Thyroid gland (tissue), 4 donors: ENCODE results near the gene RFPL2. TPM values are rescaled to one million over a fixed set of nuclear protein-coding genes. Genes with fewer than 3 reads are reported as not detected.

ENCODE experiments used
- DNase-seq, 2 donors: peaks; one replicate each; pipeline ENCODE4 v3.0.0-alpha.2; 2019
- H3K27ac ChIP-seq, 3 donors: fragments of 200-600 bp; sonication (generic); 1 replicate in 2 of 3; 2 replicates in 1 of 3; pipeline ENCODE4 v1.5.1; 2016 to 2019; ENCODE audit warnings: mild to moderate bottlenecking in 1 of 3, moderate library complexity in 1 of 3
- H3K27me3 ChIP-seq: fragments of 200-600 bp; sonication (generic); one replicate; pipeline ENCODE4 v1.5.1; 2019
- H3K36me3 ChIP-seq, 2 donors: fragments of 200-600 bp; sonication (generic); one replicate each; pipeline ENCODE4 v1.5.1; 2016 to 2019
- H3K4me1 ChIP-seq, 2 donors: fragments of 200-600 bp; sonication (generic); one replicate each; pipeline ENCODE4 v1.5.1; 2017 to 2019
- H3K4me3 ChIP-seq, 3 donors: fragments of 200-600 bp; sonication (generic); replicated peaks in 1 of 3; 1 replicate in 2 of 3; 2 replicates in 1 of 3; pipeline ENCODE4 v1.5.1; 2016; ENCODE audit warnings: mild to moderate bottlenecking in 1 of 3
- H3K9me3 ChIP-seq: fragments of 200-600 bp; sonication (generic); one replicate; pipeline ENCODE4 v1.5.1; 2017
- CTCF ChIP-seq, 6 experiments: fragments of 200-600 bp in 3 of 6; fragments of 450-650 bp in 3 of 6; sonication (generic) in 3 of 6; IDR thresholded peaks; one replicate each; pipeline ENCODE4 v1.5.1; 2016 to 2019; ENCODE audit warnings: antibody characterized with exemption in 6 of 6, mild to moderate bottlenecking in 2 of 6, inconsistent platforms in 1 of 6, moderate library complexity in 1 of 6
- POLR2A ChIP-seq, 2 donors: fragments of 450-650 bp; IDR thresholded peaks; one replicate each; pipeline ENCODE4 v1.6.1; 2017; ENCODE audit warnings: antibody characterized with exemption in 2 of 2, mild to moderate bottlenecking in 2 of 2, moderate library complexity in 1 of 2
- WGBS, 2 donors: methylation state at CpG; one replicate each; pipeline ENCODE4 v1.1.5; 2017; 5-methylcytosine and 5-hydroxymethylcytosine counted together
- intact Hi-C: fragments of 100-400 bp; cut with DNase I; formaldehyde crosslinking; loops from one replicate; pipeline ENCODE4 v1.15.1; 2023
- total RNA-seq, 4 donors: library from RNA; depleted of rRNA; stranded (reverse); fragments of >200 nt; gene quantifications; one replicate each; pipeline ENCODE4 v1.2.3, GENCODE V29; 2016

Gene RFPL2
- not detected for total RNA-seq

- H3K9me3 ChIP-seq = no peaks in the 10 kb centered on the region
- 77 to 81% methylated on average over 28 to 35 of the region's 41 CpGs for WGBS, 2 donors
- peaks cover 0 to 13% of the 10 kb centered on the region in 2 donors for H3K4me1 ChIP-seq
- H3K27me3 ChIP-seq = no peaks in the 10 kb centered on the region
- no peak for TF ChIP-seq CTCF (IDR thresholded peaks at IDR 0.05)
- TF ChIP-seq POLR2A (IDR thresholded peaks at IDR 0.05) = peak in 1 of 2 donors; percentile 31
- intact Hi-C loops = loop anchor here (10.0 kb wide), 1 partner anchor 270 kb away; the partner anchor contains the start of gene FBXO7
- peak within 1 kb of the TSS in 1 of 3 donors; percentile 4 for H3K4me3 ChIP-seq
- peak; percentile 34 to 36 for DNase-seq
- no peak within 1 kb of the TSS for H3K27ac ChIP-seq
- no peaks in the 10 kb centered on the region for H3K36me3 ChIP-seq
These were observed at the start of gene RFPL2 for GRCh38 chr22:32204856-32205722. Gene RFPL2, minus strand, starts transcription at chr22:32205073. Its CDS starts 2,622 bp downstream, at chr22:32202451.

GRCh38 chr22:32249231-32249630, 44.4 kb upstream of the RFPL2 start:
- intact Hi-C loops = no loop called here
- H3K36me3 ChIP-seq = no peaks in the 10 kb centered on the region
- no peaks in the 10 kb centered on the region for H3K9me3 ChIP-seq
- 85 to 94% methylated on average over 1 of the region's 1 CpG for WGBS, 2 donors
- TF ChIP-seq CTCF (IDR thresholded peaks at IDR 0.05) (no peak), POLR2A (IDR thresholded peaks at IDR 0.05) (no peak)
- no peak overlapping the region for H3K27ac ChIP-seq
- no peak for DNase-seq
- no peak overlapping the region for H3K4me3 ChIP-seq
- H3K4me1 ChIP-seq = no peaks in the 10 kb centered on the region
- no peaks in the 10 kb centered on the region for H3K27me3 ChIP-seq

GRCh38 chr22:32248276-32248675, 43.4 kb upstream of the RFPL2 start:
- no peak for TF ChIP-seq POLR2A (IDR thresholded peaks at IDR 0.05)
- TF ChIP-seq CTCF (IDR thresholded peaks at IDR 0.05) = no peak
- DNase-seq = no peak
- H3K4me3 ChIP-seq = no peak overlapping the region
- H3K4me1 ChIP-seq = no peaks in the 10 kb centered on the region
- no peaks in the 10 kb centered on the region for H3K36me3 ChIP-seq
- intact Hi-C loops = no loop called here
- H3K27ac ChIP-seq = no peak overlapping the region
- H3K9me3 ChIP-seq = no peaks in the 10 kb centered on the region
- H3K27me3 ChIP-seq = no peaks in the 10 kb centered on the region
- 62 to 77% methylated on average over 1 of the region's 1 CpG for WGBS, 2 donors

- H3K4me3 ChIP-seq = no peak overlapping the region
- intact Hi-C loops = no loop called here
- no peaks in the 10 kb centered on the region for H3K36me3 ChIP-seq
- no peak for DNase-seq
- no peaks in the 10 kb centered on the region for H3K27me3 ChIP-seq
- H3K4me1 ChIP-seq = no peaks in the 10 kb centered on the region
- H3K9me3 ChIP-seq = no peaks in the 10 kb centered on the region
- TF ChIP-seq CTCF (IDR thresholded peaks at IDR 0.05) = no peak
- TF ChIP-seq POLR2A (IDR thresholded peaks at IDR 0.05) = no peak
- no peak overlapping the region for H3K27ac ChIP-seq
- WGBS, 2 donors = 88 to 91% methylated on average over 5 of the region's 5 CpGs
These were observed 41.3 kb upstream of the RFPL2 start for GRCh38 chr22:32246166-32246565.

GRCh38 chr22:32245042-32245441, 40.2 kb upstream of the RFPL2 start:
- H3K4me1 ChIP-seq = no peaks in the 10 kb centered on the region
- TF ChIP-seq CTCF (IDR thresholded peaks at IDR 0.05) (no peak), POLR2A (IDR thresholded peaks at IDR 0.05) (no peak)
- 68 to 82% methylated on average over 3 of the region's 3 CpGs for WGBS, 2 donors
- H3K27ac ChIP-seq = no peak overlapping the region
- no peaks in the 10 kb centered on the region for H3K9me3 ChIP-seq
- H3K27me3 ChIP-seq = no peaks in the 10 kb centered on the region
- no peak overlapping the region for H3K4me3 ChIP-seq
- intact Hi-C loops = no loop called here
- no peak for DNase-seq
- H3K36me3 ChIP-seq = no peaks in the 10 kb centered on the region
